K562 (cell line): ENCODE data around the gene TCAP.

Experiments
- EZH2 ChIP-seq: IDR thresholded peaks from 2 replicates; pipeline ENCODE4 v1.6.1; 2012; ENCODE audit warnings: low read depth, mild to moderate bottlenecking, inconsistent platforms, low read length, borderline replicate concordance
- U2AF1 ChIP-seq: fragments of 200-400 bp; formaldehyde crosslinking; optimal IDR thresholded peaks from 2 replicates; pipeline ENCODE3; 2017; ENCODE audit warnings: mild to moderate bottlenecking, low read depth, low read length, moderate library complexity
- YY1 ChIP-seq, 3 experiments: IDR thresholded peaks; 2 replicates each; pipeline ENCODE4 v1.6.1; 2011; ENCODE audit warnings: low read length in 2 of 3, mild to moderate bottlenecking in 2 of 3, moderate library complexity in 2 of 3, borderline replicate concordance in 1 of 3, control low read depth in 1 of 3, low read depth in 1 of 3; ENCODE audit not compliant: insufficient read depth in 3 of 3, insufficient replicate concordance in 2 of 3, control insufficient read depth in 1 of 3, insufficient read length in 1 of 3; ENCODE audit errors: extremely low read depth in 1 of 3
- ZZZ3 ChIP-seq: fragments of 450-650 bp; IDR thresholded peaks from 2 replicates; pipeline ENCODE4 v1.6.1; 2016; ENCODE audit warnings: antibody characterized with exemption, mild to moderate bottlenecking, moderate library complexity
- TF ChIP-seq, protein P1 (sequence below), 3 experiments: IDR thresholded peaks in 2 of 3; conservative IDR thresholded peaks in 1 of 3; 2 replicates each; pipeline ENCODE4 v1.5.1; 2011 to 2012; ENCODE audit warnings: low read length in 3 of 3, mild to moderate bottlenecking in 3 of 3, control low read depth in 2 of 3, improper control_type of control experiment in 1 of 3, inconsistent platforms in 1 of 3, low read depth in 1 of 3, mixed read lengths in 1 of 3, moderate library complexity in 1 of 3; ENCODE audit not compliant: insufficient read depth in 2 of 3
- TF ChIP-seq, protein P2 (sequence below): fragments of 450-650 bp; IDR thresholded peaks from 2 replicates; pipeline ENCODE4 v1.6.1; 2016; ENCODE audit warnings: borderline replicate concordance
- TF ChIP-seq, protein P3 (sequence below): sonication (generic); formaldehyde crosslinking; IDR thresholded peaks from 2 replicates; pipeline ENCODE4 v1.8.0; 2022; ENCODE audit warnings: mild to moderate bottlenecking, missing genetic modification reagents, borderline replicate concordance

DNA sequence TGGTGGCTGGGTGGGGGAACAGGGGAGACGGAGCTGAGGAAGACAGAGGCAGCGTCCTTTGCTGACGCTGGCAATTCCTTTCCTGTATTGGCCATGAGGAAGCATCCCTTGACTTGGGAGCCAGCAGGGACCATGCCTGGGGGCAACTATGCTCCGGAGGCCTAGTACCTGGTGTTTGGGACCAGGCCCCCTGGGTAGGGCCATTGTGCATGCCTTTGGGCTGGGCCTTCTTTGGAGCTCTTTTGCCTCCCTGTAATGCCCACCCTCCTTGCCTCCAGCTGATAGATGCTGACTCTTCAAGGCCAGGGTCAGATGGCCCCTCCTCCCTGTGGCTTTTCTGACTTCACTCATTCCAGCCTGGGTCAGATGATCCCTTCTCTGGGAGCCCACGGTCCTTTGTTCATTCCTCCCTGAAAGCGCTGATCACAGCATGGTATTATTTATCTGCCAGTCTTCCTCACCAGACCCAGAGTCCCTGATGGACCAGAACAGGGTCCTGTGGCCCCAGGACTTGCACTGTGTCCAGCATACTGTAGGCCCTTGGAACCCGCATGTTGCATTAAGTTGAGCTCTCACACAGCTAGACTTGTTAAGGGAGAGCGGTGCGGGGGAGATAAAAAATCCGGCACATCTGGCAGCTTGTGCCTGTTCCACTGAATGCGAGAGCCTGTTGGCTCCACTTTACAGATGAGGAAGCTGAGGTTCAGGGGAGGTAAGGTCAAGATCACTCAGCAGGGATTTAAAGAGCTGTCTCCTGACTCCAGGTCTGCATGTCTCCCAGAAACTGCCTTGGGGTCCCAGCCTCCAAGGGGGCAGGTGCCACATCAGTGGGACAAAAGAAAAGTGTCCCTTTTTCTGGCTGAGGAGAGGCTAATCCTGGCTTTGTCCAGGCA is 25.3 kb upstream of the TCAP start:
- TF ChIP-seq YY1 (IDR thresholded peaks at IDR 0.05; ENCODE audit: borderline replicate concordance in 1 of 3, control insufficient read depth in 1 of 3, extremely low read depth in 1 of 3, insufficient read depth in 3 of 3, insufficient read length in 1 of 3, insufficient replicate concordance in 2 of 3, low read depth in 1 of 3, low read length in 2 of 3) (no peak), U2AF1 (no peak), EZH2 (no peak), ZZZ3 (no peak)
- TF ChIP-seq, protein P1, sequence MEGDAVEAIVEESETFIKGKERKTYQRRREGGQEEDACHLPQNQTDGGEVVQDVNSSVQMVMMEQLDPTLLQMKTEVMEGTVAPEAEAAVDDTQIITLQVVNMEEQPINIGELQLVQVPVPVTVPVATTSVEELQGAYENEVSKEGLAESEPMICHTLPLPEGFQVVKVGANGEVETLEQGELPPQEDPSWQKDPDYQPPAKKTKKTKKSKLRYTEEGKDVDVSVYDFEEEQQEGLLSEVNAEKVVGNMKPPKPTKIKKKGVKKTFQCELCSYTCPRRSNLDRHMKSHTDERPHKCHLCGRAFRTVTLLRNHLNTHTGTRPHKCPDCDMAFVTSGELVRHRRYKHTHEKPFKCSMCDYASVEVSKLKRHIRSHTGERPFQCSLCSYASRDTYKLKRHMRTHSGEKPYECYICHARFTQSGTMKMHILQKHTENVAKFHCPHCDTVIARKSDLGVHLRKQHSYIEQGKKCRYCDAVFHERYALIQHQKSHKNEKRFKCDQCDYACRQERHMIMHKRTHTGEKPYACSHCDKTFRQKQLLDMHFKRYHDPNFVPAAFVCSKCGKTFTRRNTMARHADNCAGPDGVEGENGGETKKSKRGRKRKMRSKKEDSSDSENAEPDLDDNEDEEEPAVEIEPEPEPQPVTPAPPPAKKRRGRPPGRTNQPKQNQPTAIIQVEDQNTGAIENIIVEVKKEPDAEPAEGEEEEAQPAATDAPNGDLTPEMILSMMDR (IDR thresholded peaks at IDR 0.05 in 2 of 3, conservative IDR thresholded peaks at IDR 0.05 in 1 of 3; ENCODE audit: insufficient read depth in 2 of 3, low read depth in 1 of 3, low read length in 3 of 3): no peak
- TF ChIP-seq, protein P2, sequence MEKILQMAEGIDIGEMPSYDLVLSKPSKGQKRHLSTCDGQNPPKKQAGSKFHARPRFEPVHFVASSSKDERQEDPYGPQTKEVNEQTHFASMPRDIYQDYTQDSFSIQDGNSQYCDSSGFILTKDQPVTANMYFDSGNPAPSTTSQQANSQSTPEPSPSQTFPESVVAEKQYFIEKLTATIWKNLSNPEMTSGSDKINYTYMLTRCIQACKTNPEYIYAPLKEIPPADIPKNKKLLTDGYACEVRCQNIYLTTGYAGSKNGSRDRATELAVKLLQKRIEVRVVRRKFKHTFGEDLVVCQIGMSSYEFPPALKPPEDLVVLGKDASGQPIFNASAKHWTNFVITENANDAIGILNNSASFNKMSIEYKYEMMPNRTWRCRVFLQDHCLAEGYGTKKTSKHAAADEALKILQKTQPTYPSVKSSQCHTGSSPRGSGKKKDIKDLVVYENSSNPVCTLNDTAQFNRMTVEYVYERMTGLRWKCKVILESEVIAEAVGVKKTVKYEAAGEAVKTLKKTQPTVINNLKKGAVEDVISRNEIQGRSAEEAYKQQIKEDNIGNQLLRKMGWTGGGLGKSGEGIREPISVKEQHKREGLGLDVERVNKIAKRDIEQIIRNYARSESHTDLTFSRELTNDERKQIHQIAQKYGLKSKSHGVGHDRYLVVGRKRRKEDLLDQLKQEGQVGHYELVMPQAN: no peak
- TF ChIP-seq, protein P3, sequence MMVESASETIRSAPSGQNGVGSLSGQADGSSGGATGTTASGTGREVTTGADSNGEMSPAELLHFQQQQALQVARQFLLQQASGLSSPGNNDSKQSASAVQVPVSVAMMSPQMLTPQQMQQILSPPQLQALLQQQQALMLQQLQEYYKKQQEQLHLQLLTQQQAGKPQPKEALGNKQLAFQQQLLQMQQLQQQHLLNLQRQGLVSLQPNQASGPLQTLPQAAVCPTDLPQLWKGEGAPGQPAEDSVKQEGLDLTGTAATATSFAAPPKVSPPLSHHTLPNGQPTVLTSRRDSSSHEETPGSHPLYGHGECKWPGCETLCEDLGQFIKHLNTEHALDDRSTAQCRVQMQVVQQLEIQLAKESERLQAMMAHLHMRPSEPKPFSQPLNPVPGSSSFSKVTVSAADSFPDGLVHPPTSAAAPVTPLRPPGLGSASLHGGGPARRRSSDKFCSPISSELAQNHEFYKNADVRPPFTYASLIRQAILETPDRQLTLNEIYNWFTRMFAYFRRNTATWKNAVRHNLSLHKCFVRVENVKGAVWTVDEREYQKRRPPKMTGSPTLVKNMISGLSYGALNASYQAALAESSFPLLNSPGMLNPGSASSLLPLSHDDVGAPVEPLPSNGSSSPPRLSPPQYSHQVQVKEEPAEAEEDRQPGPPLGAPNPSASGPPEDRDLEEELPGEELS (CRISPR knock-in tag): no peak
